PFSK-1 (cell line): Measurements from ENCODE around the gene ZNF630.

Source experiments
- FOXP2 ChIP-seq: optimal IDR thresholded peaks from 2 replicates; pipeline ENCODE3; 2011; ENCODE audit warnings: borderline replicate concordance, control low read depth, inconsistent platforms; ENCODE audit not compliant: insufficient read depth; ENCODE audit errors: extremely low read length, extremely low read depth
- POLR2AphosphoS5 ChIP-seq: IDR thresholded peaks from 2 replicates; pipeline ENCODE4 v1.6.1; 2012; ENCODE audit warnings: low read depth, mild to moderate bottlenecking, control low read depth, low read length, moderate library complexity
- REST ChIP-seq, 2 experiments: IDR thresholded peaks; 2 replicates each; pipeline versions ENCODE4 v1.6.1 to v1.8.0; 2011 to 2012; ENCODE audit warnings: low read depth in 2 of 2, low read length in 2 of 2, control low read depth in 1 of 2, inconsistent platforms in 1 of 2, mild to moderate bottlenecking in 1 of 2, moderate library complexity in 1 of 2; ENCODE audit not compliant: insufficient read depth in 1 of 2
- SIN3A ChIP-seq: IDR thresholded peaks from 2 replicates; pipeline ENCODE4 v1.6.1; 2012; ENCODE audit warnings: mild to moderate bottlenecking, low read length, moderate library complexity, borderline replicate concordance; ENCODE audit not compliant: insufficient read depth
- TAF1 ChIP-seq: IDR thresholded peaks from 2 replicates; pipeline ENCODE4 v1.6.1; 2012; ENCODE audit warnings: low read length, control low read depth, borderline replicate concordance; ENCODE audit not compliant: insufficient read depth

- no peak for TF ChIP-seq POLR2AphosphoS5
- TF ChIP-seq TAF1 = no peak
- TF ChIP-seq SIN3A = no peak
- no peak for TF ChIP-seq REST (IDR thresholded peaks at IDR 0.05; ENCODE audit: insufficient read depth in 1 of 2, low read depth in 2 of 2, low read length in 2 of 2)
- TF ChIP-seq FOXP2 = no peak
These were observed 28.4 kb downstream of the ZNF630 start for GRCh38 chrX:48043056-48043455.
